PC-9 (cell line): Measurements from ENCODE around the gene CDH15. TPM values are rescaled to one million over a fixed set of nuclear protein-coding genes. Genes with fewer than 3 reads are reported as not detected.

Experiments
- BruUV-seq: library from RNA; stranded (reverse); fragments of 400-500 nt; replicated peaks from 2 replicates; lab custom pipeline; 2021; lab: Mats Ljungman, UMichigan
- CTCF ChIA-PET: fragments of 300-600 bp; sonication (Branson Sonifier 250); formaldehyde crosslinking; loops from one replicate; lab custom pipeline; 2022; ENCODE audit warnings: antibody characterized with exemption; lab: Charles Lee
- POLR2A ChIA-PET: fragments of 300-600 bp; sonication (Branson Sonifier 250); formaldehyde crosslinking; loops from one replicate; lab custom pipeline; 2022; ENCODE audit warnings: antibody characterized with exemption; ENCODE audit not compliant: unreplicated experiment; lab: Charles Lee
- DNase-seq, 2 experiments: peaks; one replicate each; pipeline versions ENCODE4 v3.0.0 to v3.0.0-alpha.2; 2015 to 2022; ENCODE audit warnings: mixed read lengths in 1 of 2
- H2AFZ ChIP-seq: fragments of 200-600 bp; sonication (generic); 2 replicates; pipeline ENCODE4 v1.8.1; 2017; ENCODE audit warnings: antibody characterized with exemption
- H3F3A ChIP-seq: fragments of 200-600 bp; sonication (generic); 2 replicates; pipeline ENCODE4 v1.8.1; 2017; ENCODE audit warnings: antibody characterized with exemption, mild to moderate bottlenecking, low read depth; ENCODE audit not compliant: insufficient read depth
- H3K27ac ChIP-seq: fragments of 200-600 bp; sonication (generic); 2 replicates; pipeline ENCODE4 v1.6.1; 2016; ENCODE audit warnings: mixed run types
- H3K27me3 ChIP-seq: fragments of 200-600 bp; sonication (generic); 2 replicates; pipeline ENCODE4 v1.6.1; 2016; ENCODE audit warnings: low read depth, mixed run types; ENCODE audit not compliant: insufficient read depth
- H3K36me3 ChIP-seq: fragments of 200-600 bp; sonication (generic); 2 replicates; pipeline ENCODE4 v1.6.1; 2016; ENCODE audit warnings: low read depth, mixed run types
- H3K4me1 ChIP-seq: fragments of 200-600 bp; sonication (generic); replicated peaks from 2 replicates; pipeline ENCODE4 v1.6.1; 2016; ENCODE audit warnings: mixed run types; ENCODE audit not compliant: insufficient read depth
- H3K4me2 ChIP-seq: fragments of 200-600 bp; sonication (generic); 2 replicates; pipeline ENCODE4 v1.6.1; 2017; ENCODE audit warnings: mixed run types
- H3K4me3 ChIP-seq: fragments of 200-600 bp; sonication (generic); 2 replicates; pipeline ENCODE4 v1.6.1; 2016; ENCODE audit warnings: mixed run types
- H3K79me2 ChIP-seq: fragments of 200-600 bp; sonication (generic); 2 replicates; pipeline ENCODE4 v1.6.1; 2017; ENCODE audit warnings: low read depth, mixed run types
- H3K9me2 ChIP-seq: fragments of 200-600 bp; sonication (generic); 2 replicates; pipeline ENCODE4 v1.8.1; 2017; ENCODE audit warnings: mild to moderate bottlenecking; ENCODE audit not compliant: insufficient read depth
- H3K9me3 ChIP-seq: fragments of 200-600 bp; sonication (generic); 2 replicates; pipeline ENCODE4 v1.8.1; 2016; ENCODE audit warnings: low read depth; ENCODE audit not compliant: insufficient read depth
- H4K20me1 ChIP-seq: fragments of 200-600 bp; sonication (generic); 2 replicates; pipeline ENCODE4 v1.8.1; 2017; ENCODE audit not compliant: insufficient read depth
- EZH2 ChIP-seq: fragments of 200-600 bp; sonication (generic); IDR thresholded peaks from 2 replicates; pipeline ENCODE4 v1.8.0; 2017; ENCODE audit warnings: antibody characterized with exemption, low read depth
- intact Hi-C: fragments of 100-400 bp; cut with micrococcal nuclease; formaldehyde crosslinking; loops from one replicate; pipeline ENCODE4 v1.10.0; 2022; ENCODE audit not compliant: unreplicated experiment
- total RNA-seq: library from RNA; stranded (reverse); gene quantifications from 2 replicates; pipeline ENCODE4 v1.2.3, GENCODE V29; 2021
- TF ChIP-seq, protein P1 (sequence below): fragments of 200-600 bp; sonication (generic); conservative IDR thresholded peaks from 2 replicates; pipeline ENCODE4 v1.6.1; 2017; ENCODE audit warnings: mixed run types, antibody characterized with exemption, mild to moderate bottlenecking, moderate library complexity

The CDH15 gene
- total RNA-seq, 1 experiment from 2014 or later = not detected

DNA sequence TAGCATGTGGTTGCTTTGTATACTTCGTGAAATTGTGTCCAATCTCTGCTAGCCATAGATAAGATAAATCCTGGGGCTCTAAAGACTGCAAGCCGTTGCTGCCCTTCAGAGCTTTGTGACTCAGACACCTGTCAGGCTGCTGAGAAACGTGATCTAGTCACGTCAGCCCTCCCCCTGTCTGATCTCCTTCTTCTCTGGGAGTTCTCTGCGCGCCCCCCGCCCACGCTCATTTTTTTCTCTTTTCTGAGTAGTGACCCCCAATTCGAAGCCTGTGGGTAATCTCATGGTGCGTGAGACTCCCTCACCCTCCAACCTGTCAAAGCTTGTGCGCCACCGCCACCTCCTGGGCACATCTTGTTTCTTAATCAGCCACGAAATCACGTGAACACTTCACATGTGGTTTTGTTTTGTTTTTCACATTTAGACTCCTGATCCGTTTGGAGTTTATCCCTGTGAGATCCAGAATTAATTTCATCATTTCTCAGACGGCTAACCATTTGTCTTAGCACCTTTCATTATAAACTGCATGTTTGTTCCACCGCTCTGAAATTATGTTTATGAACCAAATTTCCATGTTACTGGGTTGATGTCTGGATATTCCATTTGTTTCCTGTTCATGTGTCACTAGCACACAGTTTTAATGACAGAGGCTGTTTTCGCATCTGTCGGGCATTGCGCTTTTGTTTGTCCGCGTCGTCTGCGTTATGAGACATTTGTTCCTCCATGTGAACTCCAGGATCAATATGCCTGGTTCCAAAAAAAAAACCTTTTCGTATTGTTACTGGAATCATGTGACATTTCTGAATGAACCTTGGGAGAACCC, 45.0 kb downstream of the CDH15 start:
- Histone ChIP-seq H3K9me2 (no peaks in the 10 kb centered on the region), H4K20me1 (no peaks in the 10 kb centered on the region), H3K79me2 (peaks cover 15% of the 10 kb centered on the region), H3K4me3 (peak overlapping the region; percentile 84), H3K4me1 (0 out of 2 replicates have a peak, but pooled peaks cover 5% of the 10 kb centered on the region), H3K4me2 (peak overlapping the region; percentile 95), H3K27me3 (no peaks in the 10 kb centered on the region), H3K27ac (peak overlapping the region; percentile 53; the same call in 1 of the 2 replicates), H3K9me3 (no peaks in the 10 kb centered on the region), H3K36me3 (no peaks in the 10 kb centered on the region), H2AFZ (peak overlapping the region; percentile 94), H3F3A (peaks cover 4% of the 10 kb centered on the region; the same call in 1 of the 2 replicates)
- intact Hi-C loops = loop anchor here (1.0 to 5.0 kb wide), 6 partner anchors 46 to 646 kb away; partner anchors contain the start of gene ZC3H18
- POLR2A ChIA-PET = no interaction called here
- no peak for TF ChIP-seq EZH2
- TF ChIP-seq, protein P1, sequence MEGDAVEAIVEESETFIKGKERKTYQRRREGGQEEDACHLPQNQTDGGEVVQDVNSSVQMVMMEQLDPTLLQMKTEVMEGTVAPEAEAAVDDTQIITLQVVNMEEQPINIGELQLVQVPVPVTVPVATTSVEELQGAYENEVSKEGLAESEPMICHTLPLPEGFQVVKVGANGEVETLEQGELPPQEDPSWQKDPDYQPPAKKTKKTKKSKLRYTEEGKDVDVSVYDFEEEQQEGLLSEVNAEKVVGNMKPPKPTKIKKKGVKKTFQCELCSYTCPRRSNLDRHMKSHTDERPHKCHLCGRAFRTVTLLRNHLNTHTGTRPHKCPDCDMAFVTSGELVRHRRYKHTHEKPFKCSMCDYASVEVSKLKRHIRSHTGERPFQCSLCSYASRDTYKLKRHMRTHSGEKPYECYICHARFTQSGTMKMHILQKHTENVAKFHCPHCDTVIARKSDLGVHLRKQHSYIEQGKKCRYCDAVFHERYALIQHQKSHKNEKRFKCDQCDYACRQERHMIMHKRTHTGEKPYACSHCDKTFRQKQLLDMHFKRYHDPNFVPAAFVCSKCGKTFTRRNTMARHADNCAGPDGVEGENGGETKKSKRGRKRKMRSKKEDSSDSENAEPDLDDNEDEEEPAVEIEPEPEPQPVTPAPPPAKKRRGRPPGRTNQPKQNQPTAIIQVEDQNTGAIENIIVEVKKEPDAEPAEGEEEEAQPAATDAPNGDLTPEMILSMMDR = peak; percentile 78
- DNase-seq = peak; percentile 61 to 71
- CTCF ChIA-PET = interaction anchor here (0.6 to 1.2 kb wide), 3 partner anchors 163 to 658 kb away, joined by 4 to 6 read pairs (median 4); no protein-coding TSS in a partner anchor
- no TSS peak for BruUV-seq

- H3K4me3 ChIP-seq = peak overlapping the region; percentile 84
- peak overlapping the region; percentile 95 for H3K4me2 ChIP-seq
- CTCF ChIA-PET = interaction anchor here (0.6 to 0.9 kb wide), 2 partner anchors 479 to 658 kb away, joined by 4 to 6 read pairs; no protein-coding TSS in a partner anchor
- H3K27ac ChIP-seq = peak overlapping the region; percentile 53
- H3K36me3 ChIP-seq = no peaks in the 10 kb centered on the region; the same call in 1 of the 2 replicates
- peak overlapping the region; percentile 94 for H2AFZ ChIP-seq
- TF ChIP-seq, protein P1 = no peak
- no peak for TF ChIP-seq EZH2
- intact Hi-C loops = loop anchor here (2.0 to 5.0 kb wide), 2 partner anchors 290 to 646 kb away; partner anchors contain the start of gene ZC3H18
- H3K9me3 ChIP-seq = no peaks in the 10 kb centered on the region
- H3K27me3 ChIP-seq = no peaks in the 10 kb centered on the region
- H3F3A ChIP-seq = peaks cover 4% of the 10 kb centered on the region; the same call in 1 of the 2 replicates
- H3K4me1 ChIP-seq = 0 out of 2 replicates have a peak, but pooled peaks cover 5% of the 10 kb centered on the region
- no peak for DNase-seq
- peaks cover 15% of the 10 kb centered on the region for H3K79me2 ChIP-seq
- no peaks in the 10 kb centered on the region for H4K20me1 ChIP-seq
- POLR2A ChIA-PET = no interaction called here
- no peaks in the 10 kb centered on the region for H3K9me2 ChIP-seq
- TSS peak; percentile 81 for BruUV-seq
These were observed 45.5 kb downstream of the CDH15 start for GRCh38 chr16:89217138-89217387.

GRCh38 chr16:89217388-89218191, 46.0 kb downstream of the CDH15 start, which contains the start of gene ZNF778:
TSS of gene ZNF778 (plus strand) at chr16:89217703. CDS start at chr16:89221128, 3,425 bp downstream.
- no peak for TF ChIP-seq EZH2
- TF ChIP-seq, protein P1 = no peak
- ChIA-PET CTCF (interaction anchor here (0.6 to 0.9 kb wide), 3 partner anchors 385 to 659 kb away, joined by 4 to 14 read pairs (median 6); no protein-coding TSS in a partner anchor), POLR2A (interaction anchor here (0.6 kb wide), 2 partner anchors 347 to 433 kb away, joined by 4 to 8 read pairs; no protein-coding TSS in a partner anchor)
- Histone ChIP-seq H2AFZ (peak within 1 kb of the TSS; percentile 94), H3K79me2 (peaks cover 15% of the 10 kb centered on the region), H3K36me3 (no peaks in the 10 kb centered on the region; the same call in 1 of the 2 replicates), H3K27me3 (no peaks in the 10 kb centered on the region), H3K27ac (peak within 1 kb of the TSS; percentile 53), H3K9me2 (no peaks in the 10 kb centered on the region), H3F3A (peaks cover 4% of the 10 kb centered on the region; the same call in 1 of the 2 replicates), H3K4me2 (peak within 1 kb of the TSS; percentile 95), H3K4me3 (peak within 1 kb of the TSS; percentile 84), H4K20me1 (no peaks in the 10 kb centered on the region), H3K4me1 (0 out of 2 replicates have a peak, but pooled peaks cover 5% of the 10 kb centered on the region), H3K9me3 (no peaks in the 10 kb centered on the region)
- intact Hi-C loops = loop anchor here (2.0 to 5.0 kb wide), 2 partner anchors 290 to 647 kb away; partner anchors contain the start of gene ZC3H18
- DNase-seq = peak; percentile 75 to 77
- no TSS peak for BruUV-seq
